K562 (cell line): ENCODE results near the gene PRELID3B. TPM values are rescaled to one million over a fixed set of nuclear protein-coding genes. Genes with fewer than 3 reads are reported as not detected.

Source experiments
- ASH1L ChIP-seq: fragments of 450-650 bp; IDR thresholded peaks from 2 replicates; pipeline ENCODE4 v1.6.1; 2018; ENCODE audit warnings: borderline replicate concordance, mild to moderate bottlenecking, low read depth; ENCODE audit not compliant: partially characterized antibody
- ATF7 ChIP-seq: fragments of 450-650 bp; IDR thresholded peaks from 2 replicates; pipeline ENCODE4 v1.7.1; 2014; ENCODE audit warnings: mild to moderate bottlenecking, moderate library complexity
- CBFA2T3 ChIP-seq: fragments of 450-650 bp; IDR thresholded peaks from 2 replicates; pipeline ENCODE4 v1.6.1; 2017
- CREB1 ChIP-seq, 2 experiments: sonication (generic) in 1 of 2; formaldehyde crosslinking in 1 of 2; IDR thresholded peaks; 2 replicates each; pipeline versions ENCODE4 v1.6.1 to v1.8.0; 2012 to 2022; ENCODE audit warnings: inconsistent platforms in 1 of 2, mild to moderate bottlenecking in 1 of 2, missing genetic modification reagents in 1 of 2, moderate library complexity in 1 of 2
- ETV5 ChIP-seq: sonication (generic); formaldehyde crosslinking; IDR thresholded peaks from 2 replicates; pipeline ENCODE4 v1.4.0; 2020; ENCODE audit warnings: low read depth, mild to moderate bottlenecking, missing genetic modification reagents
- FOS ChIP-seq: IDR thresholded peaks from 3 replicates; pipeline ENCODE4 v1.6.1; 2011; ENCODE audit not compliant: insufficient read length; ENCODE audit errors: extremely low read depth
- GATA2 ChIP-seq: sonication (generic); formaldehyde crosslinking; IDR thresholded peaks from 2 replicates; pipeline ENCODE4 v1.4.0; 2020; ENCODE audit warnings: mild to moderate bottlenecking, missing genetic modification reagents
- LEF1 ChIP-seq: fragments of 450-650 bp; IDR thresholded peaks from 2 replicates; pipeline ENCODE4 v1.6.1; 2016; ENCODE audit warnings: mild to moderate bottlenecking
- NFRKB ChIP-seq: fragments of 450-650 bp; IDR thresholded peaks from 2 replicates; pipeline ENCODE4 v1.6.1; 2016; ENCODE audit warnings: low read depth
- NR4A1 ChIP-seq, 2 experiments: fragments of 250-450 bp in 1 of 2; fragments of 450-650 bp in 1 of 2; sonication (Bioruptor Pico) in 1 of 2; IDR thresholded peaks; 2 replicates each; pipeline versions ENCODE4 v1.4.0 to v1.6.1; 2016 to 2020; ENCODE audit warnings: mild to moderate bottlenecking in 2 of 2, missing compliant biosample characterization in 1 of 2, missing genetic modification characterization in 1 of 2, moderate library complexity in 1 of 2
- POLR2A ChIP-seq: fragments of 450-650 bp; conservative IDR thresholded peaks from 2 replicates; pipeline ENCODE4 v1.6.1; 2016
- POLR2AphosphoS2 ChIP-seq: IDR thresholded peaks from 2 replicates; pipeline ENCODE4 v1.6.1; 2012; ENCODE audit warnings: low read length, improper control_type of control experiment
- RBM39 ChIP-seq: fragments of 200-400 bp; formaldehyde crosslinking; optimal IDR thresholded peaks from 2 replicates; pipeline ENCODE3; 2018; ENCODE audit warnings: low read depth, low read length
- SMARCC2 ChIP-seq: fragments of 450-650 bp; IDR thresholded peaks from 2 replicates; pipeline ENCODE4 v1.6.1; 2017; ENCODE audit warnings: antibody characterized with exemption, moderate library complexity, mild to moderate bottlenecking, low read depth
- STAG1 ChIP-seq: sonication (generic); formaldehyde crosslinking; IDR thresholded peaks from 2 replicates; pipeline ENCODE4 v1.5.0; 2020; ENCODE audit warnings: missing genetic modification reagents, borderline replicate concordance
- TARDBP ChIP-seq: fragments of 450-650 bp; IDR thresholded peaks from 2 replicates; pipeline ENCODE4 v1.6.1; 2016
- polyA plus RNA-seq, 8 experiments: library from polyadenylated mRNA; depleted of rRNA in 4 of 8; stranded (reverse) in 5 of 8; unstranded in 3 of 8; fragments of >200 nt; fragmentation: Nextera tagmentation in 2 of 8; fragmentation: Illumina TruSeq in 1 of 8; extraction: Ambion mirVana in 2 of 8; extraction: Trizol in 1 of 8; gene quantifications; 2 replicates each; pipeline versions ENCODE4 v1.2.1 to v1.2.3, GENCODE V29; 2011 to 2014; ENCODE audit warnings: inconsistent platforms in 1 of 8, missing spikeins in 1 of 8
- total RNA-seq, 7 experiments: library from RNA; depleted of rRNA in 6 of 7; stranded (reverse); fragments of >200 nt in 6 of 7; fragmentation: Illumina TruSeq in 2 of 7; extraction: Trizol in 2 of 7; gene quantifications; 2 replicates each; pipeline versions ENCODE4 v1.2.1 to v1.2.3, GENCODE V29; 2011 to 2021; ENCODE audit warnings: low replicate concordance in 1 of 7
- TF ChIP-seq, protein P1 (sequence below), 2 experiments: IDR thresholded peaks; 2 replicates each; pipeline ENCODE4 v1.6.1; 2011; ENCODE audit warnings: borderline replicate concordance in 1 of 2, control low read depth in 1 of 2, low read depth in 1 of 2, low read length in 1 of 2, mild to moderate bottlenecking in 1 of 2, mixed read lengths in 1 of 2, moderate library complexity in 1 of 2; ENCODE audit not compliant: insufficient read depth in 1 of 2, insufficient read length in 1 of 2, poor library complexity in 1 of 2, severe bottlenecking in 1 of 2; ENCODE audit errors: extremely low read depth in 1 of 2
- TF ChIP-seq, protein P2 (sequence below): sonication (generic); formaldehyde crosslinking; IDR thresholded peaks from 2 replicates; pipeline ENCODE4 v1.8.0; 2022; ENCODE audit warnings: mild to moderate bottlenecking, missing genetic modification reagents
- TF ChIP-seq, protein P3 (sequence below): conservative IDR thresholded peaks from 2 replicates; pipeline ENCODE4 v1.6.1; 2011; ENCODE audit warnings: low read depth, mild to moderate bottlenecking, low read length; ENCODE audit not compliant: control insufficient read depth
- TF ChIP-seq, protein P4 (sequence below): fragments of 200-800 bp; sonication (Bioruptor generic); IDR thresholded peaks from 2 replicates; pipeline ENCODE4 v1.6.1; 2017; ENCODE audit warnings: missing genetic modification characterization, missing compliant biosample characterization
- TF ChIP-seq, protein P5 (sequence below): sonication (generic); formaldehyde crosslinking; IDR thresholded peaks from 2 replicates; pipeline ENCODE4 v1.8.1; 2022; ENCODE audit warnings: missing genetic modification reagents

The PRELID3B gene
- total and polyA plus RNA-seq, 9 of the 15 experiments (the other 6 are each of a cell fraction or from before 2014, with no cell fraction given) = 77.0 to 186 (median 101) TPM

DNA sequence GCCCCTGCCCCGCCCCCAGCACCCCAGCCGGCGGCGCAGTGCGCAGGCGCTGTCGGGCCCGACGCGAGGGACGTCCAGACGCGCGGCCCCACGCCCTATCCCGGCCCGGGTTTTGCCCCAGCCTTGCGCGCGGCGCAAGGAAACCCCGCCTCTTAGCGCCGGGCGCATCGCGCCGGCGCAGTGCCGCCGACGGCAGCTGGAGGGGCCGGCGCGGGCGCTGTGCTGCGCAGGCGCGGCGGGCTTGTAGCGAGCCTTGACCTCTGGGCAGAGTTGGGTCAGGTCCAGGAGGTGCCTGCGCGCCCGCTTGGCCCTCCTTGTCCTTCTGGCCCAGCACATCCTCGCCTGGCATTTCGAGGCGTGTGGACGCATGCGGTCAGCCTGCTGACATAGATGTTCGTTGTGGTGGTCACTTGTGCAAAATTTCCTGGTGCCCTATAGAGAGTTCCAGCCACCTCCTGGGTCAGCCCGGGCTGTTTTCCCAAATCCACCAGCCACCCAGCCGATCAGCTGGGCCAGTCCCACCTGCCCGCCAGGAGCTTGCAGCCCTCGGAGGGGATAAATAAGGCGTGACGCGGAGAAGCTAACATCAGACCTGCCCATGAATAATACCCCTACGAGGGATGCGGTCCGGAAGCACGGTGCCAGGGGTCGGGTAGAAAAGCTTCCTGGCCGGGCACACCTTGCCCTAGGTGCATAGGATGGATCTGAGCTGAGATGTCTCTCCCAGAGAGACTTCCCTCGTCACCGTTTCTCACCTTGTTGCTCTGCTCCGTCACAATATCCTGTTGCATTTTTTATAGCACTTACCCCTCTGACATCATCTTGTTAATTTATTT is 428 bp upstream of the PRELID3B start (continued):
- TF ChIP-seq ASH1L = no peak
- 0 out of 2 replicates have a peak, but pooled peaks have one; percentile 18 for TF ChIP-seq TARDBP
- no peak for TF ChIP-seq CBFA2T3
- TF ChIP-seq, protein P1, sequence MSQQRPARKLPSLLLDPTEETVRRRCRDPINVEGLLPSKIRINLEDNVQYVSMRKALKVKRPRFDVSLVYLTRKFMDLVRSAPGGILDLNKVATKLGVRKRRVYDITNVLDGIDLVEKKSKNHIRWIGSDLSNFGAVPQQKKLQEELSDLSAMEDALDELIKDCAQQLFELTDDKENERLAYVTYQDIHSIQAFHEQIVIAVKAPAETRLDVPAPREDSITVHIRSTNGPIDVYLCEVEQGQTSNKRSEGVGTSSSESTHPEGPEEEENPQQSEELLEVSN (IDR thresholded peaks at IDR 0.05; ENCODE audit: borderline replicate concordance in 1 of 2, extremely low read depth in 1 of 2, insufficient read depth in 1 of 2, insufficient read length in 1 of 2, low read depth in 1 of 2, low read length in 1 of 2, poor library complexity in 1 of 2, severe bottlenecking in 1 of 2) = peak in 1 of 2 experiments; percentile 75
- TF ChIP-seq NFRKB = no peak
- peak; percentile 49 for TF ChIP-seq POLR2A
- no peak for TF ChIP-seq RBM39
- TF ChIP-seq ETV5 (CRISPR knock-in tag) = no peak
- TF ChIP-seq, protein P2, sequence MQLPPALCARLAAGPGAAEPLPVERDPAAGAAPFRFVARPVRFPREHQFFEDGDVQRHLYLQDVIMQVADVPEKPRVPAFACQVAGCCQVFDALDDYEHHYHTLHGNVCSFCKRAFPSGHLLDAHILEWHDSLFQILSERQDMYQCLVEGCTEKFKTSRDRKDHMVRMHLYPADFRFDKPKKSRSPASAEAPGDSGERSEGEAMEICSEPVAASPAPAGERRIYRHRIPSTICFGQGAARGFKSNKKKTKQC (CRISPR knock-in tag) = no peak
- no peak for TF ChIP-seq POLR2AphosphoS2
- TF ChIP-seq SMARCC2 = no peak
- TF ChIP-seq, protein P3, sequence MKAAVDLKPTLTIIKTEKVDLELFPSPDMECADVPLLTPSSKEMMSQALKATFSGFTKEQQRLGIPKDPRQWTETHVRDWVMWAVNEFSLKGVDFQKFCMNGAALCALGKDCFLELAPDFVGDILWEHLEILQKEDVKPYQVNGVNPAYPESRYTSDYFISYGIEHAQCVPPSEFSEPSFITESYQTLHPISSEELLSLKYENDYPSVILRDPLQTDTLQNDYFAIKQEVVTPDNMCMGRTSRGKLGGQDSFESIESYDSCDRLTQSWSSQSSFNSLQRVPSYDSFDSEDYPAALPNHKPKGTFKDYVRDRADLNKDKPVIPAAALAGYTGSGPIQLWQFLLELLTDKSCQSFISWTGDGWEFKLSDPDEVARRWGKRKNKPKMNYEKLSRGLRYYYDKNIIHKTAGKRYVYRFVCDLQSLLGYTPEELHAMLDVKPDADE = no peak
- no peak for TF ChIP-seq GATA2
- no peak for TF ChIP-seq STAG1 (CRISPR knock-in tag)
- peak; percentile 12; the same call in 1 of the 2 replicates for TF ChIP-seq NR4A1 (CRISPR knock-in tag; IDR thresholded peaks at IDR 0.05)
- TF ChIP-seq NR4A1 (tag; IDR thresholded peaks at IDR 0.05) = no peak
- no peak for TF ChIP-seq LEF1
- TF ChIP-seq, protein P4, sequence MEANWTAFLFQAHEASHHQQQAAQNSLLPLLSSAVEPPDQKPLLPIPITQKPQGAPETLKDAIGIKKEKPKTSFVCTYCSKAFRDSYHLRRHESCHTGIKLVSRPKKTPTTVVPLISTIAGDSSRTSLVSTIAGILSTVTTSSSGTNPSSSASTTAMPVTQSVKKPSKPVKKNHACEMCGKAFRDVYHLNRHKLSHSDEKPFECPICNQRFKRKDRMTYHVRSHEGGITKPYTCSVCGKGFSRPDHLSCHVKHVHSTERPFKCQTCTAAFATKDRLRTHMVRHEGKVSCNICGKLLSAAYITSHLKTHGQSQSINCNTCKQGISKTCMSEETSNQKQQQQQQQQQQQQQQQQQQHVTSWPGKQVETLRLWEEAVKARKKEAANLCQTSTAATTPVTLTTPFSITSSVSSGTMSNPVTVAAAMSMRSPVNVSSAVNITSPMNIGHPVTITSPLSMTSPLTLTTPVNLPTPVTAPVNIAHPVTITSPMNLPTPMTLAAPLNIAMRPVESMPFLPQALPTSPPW (CRISPR knock-in tag) = peak; percentile 84; the same call in 1 of the 2 replicates
- TF ChIP-seq FOS = no peak
- TF ChIP-seq, protein P5, sequence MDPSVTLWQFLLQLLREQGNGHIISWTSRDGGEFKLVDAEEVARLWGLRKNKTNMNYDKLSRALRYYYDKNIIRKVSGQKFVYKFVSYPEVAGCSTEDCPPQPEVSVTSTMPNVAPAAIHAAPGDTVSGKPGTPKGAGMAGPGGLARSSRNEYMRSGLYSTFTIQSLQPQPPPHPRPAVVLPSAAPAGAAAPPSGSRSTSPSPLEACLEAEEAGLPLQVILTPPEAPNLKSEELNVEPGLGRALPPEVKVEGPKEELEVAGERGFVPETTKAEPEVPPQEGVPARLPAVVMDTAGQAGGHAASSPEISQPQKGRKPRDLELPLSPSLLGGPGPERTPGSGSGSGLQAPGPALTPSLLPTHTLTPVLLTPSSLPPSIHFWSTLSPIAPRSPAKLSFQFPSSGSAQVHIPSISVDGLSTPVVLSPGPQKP (CRISPR knock-in tag) = no peak
- peak; percentile 33; the same call in 1 of the 2 replicates for TF ChIP-seq ATF7
- peak; percentile 56; the same call in 1 of the 2 replicates for TF ChIP-seq CREB1 (IDR thresholded peaks at IDR 0.05)
- TF ChIP-seq CREB1 (CRISPR knock-in tag; IDR thresholded peaks at IDR 0.05) = no peak
